NCI-H524 treated with DMSO at 0.1 percent for 48 hours (cell line): Measurements from ENCODE around the gene TOX4.
"Not testable (repeated sequence)": the region's sequence is repeated elsewhere in the genome, so short reads cannot be mapped to it uniquely, and the experiment has no call there.

Experiments
- DNase-seq: peaks from one replicate; lab custom pipeline; 2025; lab: John Stamatoyannopoulos, UW

The TOX4 gene

DNA sequence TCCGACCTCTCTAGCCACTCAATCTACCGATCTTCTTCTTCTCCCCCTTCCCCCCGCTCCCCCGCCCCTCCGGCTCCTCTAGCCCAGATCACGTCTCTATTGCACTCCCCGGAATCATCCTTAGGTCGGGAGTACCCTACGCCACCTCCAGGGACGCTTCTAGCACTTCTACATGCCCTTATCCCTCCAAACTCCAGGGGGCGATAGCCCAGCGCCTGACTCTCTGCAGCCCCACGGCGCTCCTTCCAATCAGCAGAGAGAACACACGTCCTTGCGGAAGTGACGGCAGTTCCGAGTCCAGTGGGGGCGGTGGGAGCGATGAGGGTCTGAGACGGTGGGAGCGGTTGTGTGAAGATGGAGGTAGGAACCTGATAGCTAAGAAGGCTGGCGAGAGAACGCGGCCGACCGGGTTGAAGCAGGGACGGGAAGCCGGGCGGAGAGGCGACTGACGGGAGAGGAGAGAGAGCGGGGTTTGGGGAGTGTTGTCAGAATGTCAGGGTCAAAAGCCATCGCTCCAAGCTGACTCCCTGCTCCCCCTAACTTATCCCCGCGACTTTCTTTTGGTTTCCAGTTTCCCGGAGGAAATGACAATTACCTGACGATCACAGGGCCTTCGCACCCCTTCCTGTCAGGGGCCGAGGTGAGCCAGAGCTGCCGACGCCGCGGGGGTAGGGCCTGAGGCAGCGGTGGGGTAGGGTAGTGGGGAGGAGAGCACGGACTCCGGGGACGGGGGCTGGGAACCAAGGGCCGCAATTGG, at the start of gene TOX4, which contains the start of gene RAB2B:
Gene TOX4, plus strand, starts transcription at position 271 of the 757 bp plus-strand sequence. Its CDS starts 84 bp downstream, at position 355.
Gene RAB2B, minus strand, starts transcription at position 35 of the 757 bp plus-strand sequence. CDS start 87 bp downstream, outside the sequence.
- peak; percentile 100 for DNase-seq

DNA sequence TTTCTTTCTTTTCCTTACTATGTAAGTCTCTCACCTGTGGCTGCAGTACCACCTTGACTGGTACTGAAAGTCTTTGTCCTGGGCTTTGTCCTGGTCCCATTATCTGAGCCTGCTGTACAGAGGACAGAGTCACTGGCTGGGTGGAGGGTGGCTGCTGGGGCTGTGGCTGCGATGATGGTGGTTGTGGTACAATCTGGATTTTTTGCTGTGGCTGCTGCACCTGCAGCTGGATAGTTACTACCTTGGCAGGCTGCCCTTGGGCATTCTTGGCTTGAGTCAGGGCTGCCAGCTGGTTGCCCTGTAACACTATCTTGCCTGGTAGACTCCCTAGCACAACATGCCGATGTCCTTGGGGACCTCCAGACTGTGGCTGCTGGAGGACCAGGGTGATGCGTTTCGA, 48.1 kb upstream of the TOX4 start:
- no peak for DNase-seq

DNA sequence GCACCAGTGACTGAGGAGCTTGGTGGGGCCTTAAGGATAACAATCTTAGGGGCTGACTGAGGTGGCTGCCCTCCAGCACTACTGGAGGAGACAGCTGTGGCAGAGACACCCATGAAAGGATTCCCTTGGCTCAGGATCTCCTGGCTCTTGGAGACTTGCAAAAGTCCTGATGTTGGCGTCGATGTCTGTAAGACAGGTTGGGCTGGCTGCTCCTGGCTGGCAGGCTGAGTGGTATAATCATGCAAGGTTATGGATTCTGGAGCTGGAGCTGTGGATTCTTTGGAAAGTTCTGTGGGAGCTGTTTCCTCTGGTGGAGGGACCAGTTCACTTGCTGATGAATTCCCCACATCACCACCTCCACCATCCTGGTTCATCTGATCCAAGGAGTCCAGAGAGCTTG, 45.9 kb upstream of the TOX4 start:
- DNase-seq, result no peak

DNA sequence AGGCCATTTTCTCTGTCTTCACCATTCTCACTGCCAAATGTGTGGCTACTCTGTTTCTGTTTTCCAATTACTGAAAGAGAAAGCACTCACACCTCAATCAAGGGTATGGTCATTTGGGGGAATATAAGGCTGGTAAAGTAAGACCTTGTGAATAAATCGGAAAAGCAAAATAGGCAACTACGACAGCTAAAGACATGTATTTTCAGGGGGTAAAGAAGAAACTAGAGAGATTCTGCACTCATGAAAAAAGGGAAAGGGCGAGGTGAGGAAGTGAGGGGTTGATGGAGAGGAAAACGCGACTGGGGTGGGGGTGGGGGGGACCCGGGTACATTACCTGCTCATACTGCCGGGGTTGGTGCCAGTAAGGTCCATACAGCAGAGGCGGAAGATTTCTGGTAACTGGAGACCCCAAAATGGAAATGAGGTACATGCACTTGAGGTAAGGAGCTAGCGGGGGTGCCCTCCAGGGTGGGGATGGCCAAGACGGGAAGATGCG, 40.4 kb upstream of the TOX4 start:
- no peak for DNase-seq

DNA sequence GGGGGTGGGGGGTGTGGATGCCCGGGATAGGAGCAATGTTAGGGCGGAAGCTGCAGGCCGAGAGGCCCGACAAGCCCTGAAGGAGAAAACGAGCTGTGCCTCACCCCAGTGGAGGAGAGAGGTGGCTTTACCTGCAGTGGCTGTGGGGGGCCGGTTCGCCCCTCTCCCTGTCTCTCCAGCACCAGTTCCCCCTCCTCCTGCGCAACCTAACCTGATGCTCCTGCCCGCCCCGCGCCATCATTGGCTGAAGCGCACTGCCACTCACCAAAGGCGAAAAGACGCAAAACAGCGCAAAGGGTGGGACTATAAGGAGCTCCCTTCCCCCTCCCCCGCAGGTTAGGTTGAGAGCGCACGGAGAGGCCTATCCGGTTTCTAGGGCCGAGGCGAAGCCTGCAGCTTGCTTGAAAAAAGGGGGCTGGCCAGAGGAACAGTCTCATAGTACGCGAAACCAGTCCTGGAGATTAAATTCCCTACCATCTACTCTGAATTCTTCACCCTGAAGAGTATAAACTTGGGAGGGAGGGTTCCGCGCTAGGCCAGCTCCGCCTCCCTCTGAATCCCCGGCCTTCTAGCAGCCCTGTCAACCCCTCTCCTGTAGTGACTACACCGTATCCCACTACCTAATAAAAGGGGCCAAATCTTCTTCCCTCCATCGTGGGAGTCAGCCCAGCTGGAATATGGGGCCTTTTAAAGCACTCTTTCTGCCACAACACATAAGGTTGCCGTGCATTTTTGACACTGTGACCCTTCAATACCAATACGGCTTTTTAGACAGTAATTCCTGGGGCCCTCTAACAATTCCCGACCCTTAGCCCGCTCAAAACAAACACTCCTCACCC, 39.7 kb upstream of the TOX4 start:
- DNase-seq, result peak; percentile 95

- DNase-seq, result no peak
These were observed 36.1 kb upstream of the TOX4 start for GRCh38 chr14:21440859-21441258.

GRCh38 chr14:21442657-21443056, 34.3 kb upstream of the TOX4 start:
- not testable (repeated sequence) for DNase-seq

GRCh38 chr14:21449899-21450216, 27.1 kb upstream of the TOX4 start:
- no peak for DNase-seq

DNA sequence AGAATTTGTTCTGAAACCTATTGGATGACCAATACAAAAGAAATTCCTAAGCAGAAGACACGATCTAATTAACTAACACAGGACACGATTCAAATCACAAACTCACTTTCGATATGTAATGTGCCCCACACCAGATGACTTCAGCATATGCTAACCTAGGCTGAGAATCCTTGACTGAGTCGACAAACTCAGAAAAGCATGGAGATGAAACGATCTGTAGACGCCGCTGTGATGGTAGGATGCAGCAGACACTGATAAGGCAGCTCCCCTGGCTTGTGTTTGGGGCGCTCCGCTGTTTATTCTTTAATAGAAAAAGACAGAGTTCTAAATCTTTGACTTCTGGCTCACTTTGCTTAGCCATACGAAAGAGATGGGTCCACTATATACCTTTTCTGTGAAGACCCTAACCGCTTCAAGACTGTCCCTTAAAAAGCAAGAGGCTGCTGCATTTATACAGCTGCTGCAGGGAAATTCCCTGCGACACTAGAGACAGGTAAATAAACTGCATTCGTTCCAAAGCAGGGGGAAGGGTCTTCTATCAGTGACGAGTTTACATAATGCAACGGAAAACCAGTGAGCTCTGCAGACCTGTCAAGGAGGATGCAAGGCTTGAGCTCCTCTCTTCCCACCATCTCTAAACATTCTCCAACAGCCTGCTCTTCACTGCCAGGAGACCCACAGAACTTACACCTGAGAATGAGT, 22.0 kb upstream of the TOX4 start:
- no peak for DNase-seq

GRCh38 chr14:21455592-21455911, 21.4 kb upstream of the TOX4 start:
- no peak for DNase-seq

DNA sequence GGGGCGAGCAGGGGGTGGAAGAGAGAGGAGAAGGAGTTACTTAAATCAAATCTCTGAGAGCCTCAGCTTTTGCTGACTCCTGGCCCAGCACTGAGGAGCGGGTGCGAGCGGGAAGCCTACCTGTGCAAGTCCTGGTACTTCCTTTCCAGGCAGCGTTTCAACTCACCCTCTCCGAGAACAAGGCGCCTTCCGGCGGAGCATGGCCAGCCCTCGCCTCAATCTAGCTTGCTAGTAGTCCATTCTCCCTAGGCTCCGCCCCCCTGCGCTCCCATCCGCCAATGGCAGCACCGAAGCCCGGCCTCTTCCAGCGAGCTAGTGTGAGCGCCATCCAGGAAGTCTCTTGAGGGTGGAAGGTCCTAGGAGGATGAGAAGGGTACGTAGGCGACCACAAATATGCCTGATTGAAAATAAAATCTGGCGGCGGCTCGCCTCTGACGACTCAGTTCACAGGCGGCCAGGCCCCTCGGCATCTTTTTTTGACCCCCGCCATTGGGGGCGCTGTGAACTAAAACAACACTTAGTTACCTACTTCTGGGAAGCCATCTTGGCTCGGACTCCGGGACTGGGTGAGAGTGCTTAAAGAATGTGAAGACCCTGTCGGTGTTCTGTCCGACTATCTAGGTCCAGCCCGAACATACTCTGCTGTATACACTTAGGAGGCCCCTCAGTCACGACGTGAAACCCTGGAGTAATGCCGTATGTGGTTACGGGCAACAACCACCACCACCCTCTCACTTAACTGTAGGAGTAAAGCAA, 20.9 kb upstream of the TOX4 start, which contains the start of gene CHD8:
Gene CHD8, minus strand, starts transcription at position 212 of the 756 bp plus-strand sequence. CDS start 24,480 bp downstream, outside the sequence.
- peak; percentile 100 for DNase-seq

DNA sequence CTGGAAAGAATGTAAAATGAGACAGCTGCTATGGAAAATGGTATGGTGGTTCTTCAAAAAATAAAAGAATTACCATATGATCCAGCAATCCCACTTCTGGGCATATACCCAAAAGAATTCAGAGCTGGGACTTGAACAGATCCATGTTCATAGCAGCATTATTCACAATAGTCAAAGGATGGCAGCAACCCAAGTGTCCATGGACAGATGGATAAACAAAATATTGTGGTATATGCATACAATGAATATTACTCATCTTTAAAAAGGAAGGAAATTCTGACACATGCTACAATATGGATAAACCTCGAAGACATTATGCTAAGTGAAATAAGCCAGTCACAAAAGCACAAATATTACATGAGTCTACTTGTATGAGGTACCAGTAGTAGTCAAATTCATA, 9.4 kb upstream of the TOX4 start:
- no peak for DNase-seq

DNA sequence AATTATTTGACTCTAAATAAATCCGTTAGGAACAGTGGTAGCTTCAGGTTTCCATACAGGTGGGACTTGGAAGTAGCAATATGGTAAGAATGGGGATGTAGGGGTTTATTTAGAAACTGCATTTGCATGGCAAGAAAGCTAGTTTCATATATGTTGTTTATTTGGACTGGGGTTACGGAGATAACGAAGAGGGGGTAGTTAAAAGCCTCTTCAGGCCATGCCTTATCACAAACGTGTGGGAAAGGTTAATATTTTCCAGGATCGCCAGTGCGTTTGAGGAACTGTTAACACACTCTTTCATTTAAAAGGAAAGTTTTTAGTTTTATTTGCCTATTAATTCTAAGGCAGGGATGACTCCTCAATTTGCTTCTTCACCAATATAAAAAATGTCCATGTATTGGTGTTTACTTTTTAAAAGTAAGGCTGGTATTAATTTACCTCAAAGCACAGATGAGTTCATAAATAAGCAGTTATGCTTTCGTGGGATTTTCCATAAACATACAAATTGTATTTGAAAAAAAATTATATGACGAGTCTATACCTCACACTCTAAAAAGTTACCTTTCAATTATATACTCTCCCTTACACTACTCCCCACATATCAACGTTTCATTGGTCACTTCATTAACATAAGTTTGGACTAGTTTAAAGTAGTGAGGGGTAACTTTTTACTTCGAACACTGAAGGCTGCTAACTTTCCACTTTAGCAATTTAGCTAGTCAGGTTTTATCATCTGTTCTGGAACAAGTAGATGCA, 1.1 kb upstream of the TOX4 start:
- no peak for DNase-seq

GRCh38 chr14:21476523-21476924, 471 bp upstream of the TOX4 start:
- peak; percentile 40 for DNase-seq

DNA sequence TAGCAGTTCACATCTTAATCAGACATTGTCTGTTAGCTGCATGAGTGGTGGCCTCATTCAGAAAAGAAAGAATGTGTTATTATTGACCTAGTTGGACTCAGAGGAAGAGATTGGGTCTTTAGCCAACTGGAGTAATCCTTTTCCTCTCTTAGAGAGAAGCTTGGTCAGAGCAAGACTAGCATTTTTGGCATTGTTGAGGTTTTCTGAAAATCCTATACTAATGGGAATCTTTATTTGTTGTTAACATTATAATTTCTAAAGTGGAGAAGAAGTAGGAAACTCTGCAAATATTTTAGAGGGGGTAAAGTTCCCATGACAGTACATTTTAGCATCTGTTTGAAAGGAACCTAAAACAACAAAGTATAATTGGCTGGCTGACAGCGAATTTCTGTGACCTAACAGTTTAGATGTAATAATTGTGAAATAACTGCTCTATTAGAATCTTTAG, 9.7 kb downstream of the TOX4 start:
- DNase-seq, result no peak

DNA sequence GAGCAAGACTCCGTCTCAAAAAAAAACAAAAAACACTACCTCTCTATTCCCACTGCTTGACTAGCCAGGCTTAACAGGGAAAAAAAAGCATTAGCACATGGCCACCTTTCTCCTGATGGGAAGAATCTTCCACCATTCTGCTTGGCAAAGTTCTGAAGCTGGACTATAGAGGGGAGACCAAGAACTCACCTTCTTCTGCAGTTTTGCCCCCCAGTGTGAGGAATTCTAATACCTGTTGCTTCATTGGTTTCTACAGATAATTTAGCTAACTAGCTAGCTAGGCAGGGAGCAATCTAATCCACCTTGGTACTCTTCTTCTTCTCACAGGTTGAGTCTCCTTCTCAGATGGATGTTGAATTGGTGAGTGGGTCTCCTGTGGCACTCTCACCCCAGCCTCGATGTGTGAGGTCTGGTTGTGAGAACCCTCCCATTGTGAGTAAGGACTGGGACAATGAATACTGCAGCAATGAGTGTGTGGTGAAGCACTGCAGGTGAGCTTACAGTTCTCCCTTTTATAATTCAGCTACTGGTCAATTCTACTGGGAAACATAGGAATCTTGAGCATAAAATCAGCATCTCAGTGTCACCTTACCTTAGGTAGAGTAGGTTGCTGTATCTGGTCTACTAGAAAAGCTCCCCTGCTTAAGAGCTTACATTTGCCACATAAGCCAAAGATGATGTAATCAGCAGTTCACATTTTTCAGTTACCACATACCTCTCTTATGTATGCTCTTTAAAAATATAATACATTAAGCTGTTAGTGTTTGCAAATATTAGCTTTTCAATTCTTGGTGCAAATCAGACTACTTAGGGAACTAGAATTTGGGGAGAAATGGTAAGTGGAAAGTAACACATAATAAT, 18.1 kb downstream of the TOX4 start:
- no peak for DNase-seq

GRCh38 chr14:21496453-21496852, 19.5 kb downstream of the TOX4 start:
- DNase-seq, result no peak

GRCh38 chr14:21498540-21499526, 21.8 kb downstream of the TOX4 start:
- DNase-seq, result peak; percentile 8

DNA sequence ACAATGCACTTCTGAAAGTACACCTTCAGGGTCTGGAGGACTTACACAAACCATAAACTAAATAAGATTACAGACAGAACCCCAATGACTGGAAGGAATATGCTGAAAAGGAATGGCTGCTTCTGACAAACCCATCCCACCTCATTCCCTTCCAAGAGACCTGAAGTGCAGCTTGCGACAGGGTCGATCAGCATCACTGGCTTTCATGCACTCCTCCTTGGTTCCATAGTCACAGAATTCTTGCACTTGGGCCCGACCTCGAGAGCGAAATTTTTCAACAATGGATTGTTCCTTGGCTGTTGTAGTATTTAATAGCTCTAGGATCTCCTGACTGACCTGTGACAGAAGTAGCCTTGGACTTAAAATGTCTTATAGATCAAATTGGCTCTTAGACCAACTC, 24.6 kb downstream of the TOX4 start:
- no peak for DNase-seq
